ENCODE results near the gene STK39.

- TF ChIP-seq, protein P1, sequence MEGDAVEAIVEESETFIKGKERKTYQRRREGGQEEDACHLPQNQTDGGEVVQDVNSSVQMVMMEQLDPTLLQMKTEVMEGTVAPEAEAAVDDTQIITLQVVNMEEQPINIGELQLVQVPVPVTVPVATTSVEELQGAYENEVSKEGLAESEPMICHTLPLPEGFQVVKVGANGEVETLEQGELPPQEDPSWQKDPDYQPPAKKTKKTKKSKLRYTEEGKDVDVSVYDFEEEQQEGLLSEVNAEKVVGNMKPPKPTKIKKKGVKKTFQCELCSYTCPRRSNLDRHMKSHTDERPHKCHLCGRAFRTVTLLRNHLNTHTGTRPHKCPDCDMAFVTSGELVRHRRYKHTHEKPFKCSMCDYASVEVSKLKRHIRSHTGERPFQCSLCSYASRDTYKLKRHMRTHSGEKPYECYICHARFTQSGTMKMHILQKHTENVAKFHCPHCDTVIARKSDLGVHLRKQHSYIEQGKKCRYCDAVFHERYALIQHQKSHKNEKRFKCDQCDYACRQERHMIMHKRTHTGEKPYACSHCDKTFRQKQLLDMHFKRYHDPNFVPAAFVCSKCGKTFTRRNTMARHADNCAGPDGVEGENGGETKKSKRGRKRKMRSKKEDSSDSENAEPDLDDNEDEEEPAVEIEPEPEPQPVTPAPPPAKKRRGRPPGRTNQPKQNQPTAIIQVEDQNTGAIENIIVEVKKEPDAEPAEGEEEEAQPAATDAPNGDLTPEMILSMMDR (IDR thresholded peaks at IDR 0.05), result no peak
- TF ChIP-seq POLR2A (IDR thresholded peaks at IDR 0.05), result no peak
These were observed 186.2 kb downstream of the STK39 start for GRCh38 chr2:168060986-168061750.

Measured in heart left ventricle (tissue), 13 donors.